ENCODE data around the gene PLPPR1. TPM values are rescaled to one million over a fixed set of nuclear protein-coding genes. Genes with fewer than 3 reads are reported as not detected.

The PLPPR1 gene
- total RNA-seq, 1 donor from 2014 or later, result not detected

- Histone ChIP-seq H3K27ac (no peak overlapping the region), H3K9me3 (no peaks in the 10 kb centered on the region), H3K4me1 (no peaks in the 10 kb centered on the region), H3K27me3 (no peaks in the 10 kb centered on the region), H3K4me3 (no peak overlapping the region), H3K36me3 (no peaks in the 10 kb centered on the region)
- no peak for DNase-seq (ENCODE audit: extremely low spot score in 2 of 2)
- TF ChIP-seq POLR2A (IDR thresholded peaks at IDR 0.05) (no peak), CTCF (IDR thresholded peaks at IDR 0.05) (no peak), POLR2AphosphoS5 (IDR thresholded peaks at IDR 0.05; ENCODE audit: insufficient read depth in 1 of 2, low read depth in 1 of 2) (no peak)
- intact Hi-C loops (cut with DNase I), result no loop called here
Measured at GRCh38 chr9:101341958-101342357, 313.4 kb downstream of the PLPPR1 start.

GRCh38 chr9:101342595-101342994 lies 314.1 kb downstream of the PLPPR1 start:
- H3K27me3 ChIP-seq, result no peaks in the 10 kb centered on the region
- DNase-seq (ENCODE audit: extremely low spot score in 2 of 2), result no peak
- TF ChIP-seq CTCF (IDR thresholded peaks at IDR 0.05) (no peak), POLR2AphosphoS5 (IDR thresholded peaks at IDR 0.05; ENCODE audit: insufficient read depth in 1 of 2, low read depth in 1 of 2) (no peak), POLR2A (IDR thresholded peaks at IDR 0.05) (no peak)
- H3K27ac ChIP-seq, result no peak overlapping the region
- no peaks in the 10 kb centered on the region for H3K9me3 ChIP-seq
- no peaks in the 10 kb centered on the region for H3K4me1 ChIP-seq
- intact Hi-C loops (cut with DNase I), result no loop called here
- H3K36me3 ChIP-seq, result no peaks in the 10 kb centered on the region
- no peak overlapping the region for H3K4me3 ChIP-seq

- Histone ChIP-seq H3K4me3 (no peak overlapping the region), H3K4me1 (no peaks in the 10 kb centered on the region), H3K27ac (no peak overlapping the region), H3K27me3 (no peaks in the 10 kb centered on the region), H3K36me3 (no peaks in the 10 kb centered on the region), H3K9me3 (no peaks in the 10 kb centered on the region)
- TF ChIP-seq CTCF (IDR thresholded peaks at IDR 0.05) (no peak), POLR2AphosphoS5 (IDR thresholded peaks at IDR 0.05; ENCODE audit: insufficient read depth in 1 of 2, low read depth in 1 of 2) (no peak)
- intact Hi-C loops (cut with DNase I), result no loop called here
- no peak for DNase-seq (ENCODE audit: extremely low spot score in 2 of 2)
Measured at GRCh38 chr9:101350285-101350684, 321.8 kb downstream of the PLPPR1 start.

- no peak for DNase-seq (ENCODE audit: extremely low spot score in 2 of 2)
- H3K27ac ChIP-seq, result no peak overlapping the region
- H3K4me1 ChIP-seq, result no peaks in the 10 kb centered on the region
- TF ChIP-seq CTCF (IDR thresholded peaks at IDR 0.05) (no peak), POLR2AphosphoS5 (IDR thresholded peaks at IDR 0.05; ENCODE audit: insufficient read depth in 1 of 2, low read depth in 1 of 2) (no peak), POLR2A (IDR thresholded peaks at IDR 0.05) (no peak)
- H3K4me3 ChIP-seq, result no peak overlapping the region
- H3K27me3 ChIP-seq, result no peaks in the 10 kb centered on the region
- no peaks in the 10 kb centered on the region for H3K36me3 ChIP-seq
- no peaks in the 10 kb centered on the region for H3K9me3 ChIP-seq
- intact Hi-C loops (cut with DNase I), result no loop called here
Measured at GRCh38 chr9:101352892-101353463, 324.5 kb downstream of the PLPPR1 start.

GRCh38 chr9:101353683-101354082 lies 325.2 kb downstream of the PLPPR1 start:
- intact Hi-C loops (cut with DNase I), result no loop called here
- Histone ChIP-seq H3K4me3 (no peak overlapping the region), H3K36me3 (no peaks in the 10 kb centered on the region), H3K4me1 (no peaks in the 10 kb centered on the region), H3K9me3 (no peaks in the 10 kb centered on the region), H3K27me3 (no peaks in the 10 kb centered on the region), H3K27ac (no peak overlapping the region)
- no peak for TF ChIP-seq POLR2AphosphoS5 (IDR thresholded peaks at IDR 0.05; ENCODE audit: insufficient read depth in 1 of 2, low read depth in 1 of 2)
- no peak for TF ChIP-seq POLR2A (IDR thresholded peaks at IDR 0.05)
- no peak for TF ChIP-seq CTCF (IDR thresholded peaks at IDR 0.05)
- DNase-seq (ENCODE audit: extremely low spot score in 2 of 2), result no peak
